Suprapubic skin (tissue), 4 donors: ENCODE measurements around the gene UGDH. TPM values are rescaled to one million over a fixed set of nuclear protein-coding genes. Genes with fewer than 3 reads are reported as not detected.

Source experiments
- DNase-seq, 2 donors: peaks; one replicate each; pipeline ENCODE4 v3.0.0-alpha.2; 2019; ENCODE audit warnings: low spot score in 2 of 2
- H3K27ac ChIP-seq: fragments of 200-600 bp; sonication (generic); one replicate; pipeline ENCODE4 v1.5.1; 2019
- H3K27me3 ChIP-seq: fragments of 200-600 bp; sonication (generic); one replicate; pipeline ENCODE4 v1.5.1; 2019
- H3K36me3 ChIP-seq: fragments of 200-600 bp; sonication (generic); one replicate; pipeline ENCODE4 v1.5.1; 2019
- H3K4me1 ChIP-seq: fragments of 200-600 bp; sonication (generic); one replicate; pipeline ENCODE4 v1.5.1; 2019
- H3K4me3 ChIP-seq: fragments of 200-600 bp; sonication (generic); one replicate; pipeline ENCODE4 v1.5.1; 2019; ENCODE audit warnings: mild to moderate bottlenecking
- H3K9me3 ChIP-seq: fragments of 200-600 bp; sonication (generic); one replicate; pipeline ENCODE4 v1.5.1; 2019
- CTCF ChIP-seq, 2 donors: fragments of 200-600 bp in 1 of 2; fragments of 450-650 bp in 1 of 2; sonication (generic) in 1 of 2; IDR thresholded peaks; one replicate each; pipeline ENCODE4 v1.5.1; 2016 to 2019; ENCODE audit warnings: antibody characterized with exemption in 2 of 2, mild to moderate bottlenecking in 1 of 2, moderate library complexity in 1 of 2
- EP300 ChIP-seq: sonication (generic); formaldehyde crosslinking; IDR thresholded peaks from one replicate; pipeline ENCODE4 v1.6.1; 2017; ENCODE audit warnings: antibody characterized with exemption
- POLR2A ChIP-seq, 2 donors: fragments of 450-650 bp; IDR thresholded peaks; one replicate each; pipeline ENCODE4 v1.6.1; 2017; ENCODE audit warnings: antibody characterized with exemption in 2 of 2, mild to moderate bottlenecking in 2 of 2, moderate library complexity in 2 of 2
- POLR2AphosphoS5 ChIP-seq, 3 donors: sonication (generic); formaldehyde crosslinking; IDR thresholded peaks; one replicate each; pipeline ENCODE4 v1.6.1; 2017; ENCODE audit warnings: antibody characterized with exemption in 3 of 3
- WGBS: methylation state at CpG from one replicate; pipeline ENCODE4 v1.1.5; 2018; 5-methylcytosine and 5-hydroxymethylcytosine counted together
- total RNA-seq, 4 donors: library from RNA; depleted of rRNA; stranded (reverse); fragments of >200 nt; gene quantifications; one replicate each; pipeline ENCODE4 v1.1.0, GENCODE V29; 2016

Gene UGDH
- total RNA-seq, result 10 to 100 TPM; 20.6 to 28.7 (median 24.3) TPM

GRCh38 chr4:39527296-39528060, at the start of gene UGDH:
TSS of gene UGDH (minus strand) at chr4:39527439. CDS start at chr4:39521512, 5,927 bp downstream.
- H3K27me3 ChIP-seq, result no peaks in the 10 kb centered on the region
- peak within 1 kb of the TSS; percentile 85 for H3K4me3 ChIP-seq
- peaks cover 4% of the 10 kb centered on the region for H3K36me3 ChIP-seq
- WGBS, result 0% methylated on average over 3 of the region's 73 CpGs
- H3K9me3 ChIP-seq, result no peaks in the 10 kb centered on the region
- TF ChIP-seq POLR2A (IDR thresholded peaks at IDR 0.05), result peak; percentile 55 to 84
- no peak for TF ChIP-seq EP300
- no peak for TF ChIP-seq CTCF (IDR thresholded peaks at IDR 0.05)
- peak; percentile 3 to 70 (median 67) for TF ChIP-seq POLR2AphosphoS5 (IDR thresholded peaks at IDR 0.05)
- peak; percentile 96 to 97 for DNase-seq
- peaks cover 24% of the 10 kb centered on the region for H3K4me1 ChIP-seq
- H3K27ac ChIP-seq, result peak within 1 kb of the TSS; percentile 93

- Histone ChIP-seq H3K9me3 (no peaks in the 10 kb centered on the region), H3K4me3 (no peak overlapping the region), H3K27ac (no peak overlapping the region), H3K27me3 (no peaks in the 10 kb centered on the region), H3K36me3 (peaks cover 9% of the 10 kb centered on the region), H3K4me1 (no peaks in the 10 kb centered on the region)
- WGBS, result 94% methylated on average over 5 of the region's 5 CpGs
- no peak for DNase-seq
- TF ChIP-seq POLR2AphosphoS5 (IDR thresholded peaks at IDR 0.05) (no peak), POLR2A (IDR thresholded peaks at IDR 0.05) (no peak), EP300 (no peak), CTCF (IDR thresholded peaks at IDR 0.05) (no peak)
Observed at GRCh38 chr4:39574946-39575345, 47.7 kb upstream of the UGDH start.

GRCh38 chr4:39571504-39571903, 44.3 kb upstream of the UGDH start:
- H3K9me3 ChIP-seq, result no peaks in the 10 kb centered on the region
- H3K4me1 ChIP-seq, result peaks cover 11% of the 10 kb centered on the region
- H3K27ac ChIP-seq, result no peak overlapping the region
- DNase-seq, result no peak
- WGBS, result 79% methylated on average over 6 of the region's 6 CpGs
- TF ChIP-seq CTCF (IDR thresholded peaks at IDR 0.05) (no peak), POLR2AphosphoS5 (IDR thresholded peaks at IDR 0.05) (no peak), POLR2A (IDR thresholded peaks at IDR 0.05) (no peak), EP300 (no peak)
- no peak overlapping the region for H3K4me3 ChIP-seq
- peaks cover 11% of the 10 kb centered on the region for H3K36me3 ChIP-seq
- H3K27me3 ChIP-seq, result no peaks in the 10 kb centered on the region

GRCh38 chr4:39571054-39571453, 43.8 kb upstream of the UGDH start:
- peaks cover 11% of the 10 kb centered on the region for H3K4me1 ChIP-seq
- H3K9me3 ChIP-seq, result no peaks in the 10 kb centered on the region
- WGBS, result 94% methylated on average over 4 of the region's 4 CpGs
- H3K27me3 ChIP-seq, result no peaks in the 10 kb centered on the region
- H3K27ac ChIP-seq, result no peak overlapping the region
- TF ChIP-seq POLR2AphosphoS5 (IDR thresholded peaks at IDR 0.05) (no peak), EP300 (no peak), CTCF (IDR thresholded peaks at IDR 0.05) (no peak), POLR2A (IDR thresholded peaks at IDR 0.05) (no peak)
- H3K36me3 ChIP-seq, result peaks cover 13% of the 10 kb centered on the region
- DNase-seq, result no peak
- H3K4me3 ChIP-seq, result no peak overlapping the region

- Histone ChIP-seq H3K27me3 (no peaks in the 10 kb centered on the region), H3K4me3 (no peak overlapping the region), H3K36me3 (peaks cover 24% of the 10 kb centered on the region), H3K27ac (peak overlapping the region; percentile 74), H3K9me3 (no peaks in the 10 kb centered on the region), H3K4me1 (peaks cover 11% of the 10 kb centered on the region)
- TF ChIP-seq CTCF (IDR thresholded peaks at IDR 0.05) (no peak), POLR2A (IDR thresholded peaks at IDR 0.05) (no peak), POLR2AphosphoS5 (IDR thresholded peaks at IDR 0.05) (no peak), EP300 (no peak)
- DNase-seq, result no peak
- 57% methylated on average over 4 of the region's 4 CpGs for WGBS
Observed at GRCh38 chr4:39569209-39569608, 42.0 kb upstream of the UGDH start.
